Fibroblast of mammary gland (primary cell): ENCODE data around the gene RBKS.
A peak's percentile ranks its signal among the peaks of the same experiment; 100 is the strongest.

Experiments used
- DNase-seq: peaks from one replicate; pipeline ENCODE4 v3.0.0-alpha.2; 2010; ENCODE audit warnings: low read depth
- H3K4me3 ChIP-seq: 2 replicates; pipeline ENCODE4 v1.5.1; 2011; ENCODE audit warnings: low read depth, mild to moderate bottlenecking, low read length, moderate library complexity; ENCODE audit not compliant: control insufficient read depth
- CTCF ChIP-seq: conservative IDR thresholded peaks from 2 replicates; pipeline ENCODE4 v1.5.1; 2011; ENCODE audit warnings: low read depth, low read length, inconsistent platforms; ENCODE audit not compliant: control insufficient read depth, insufficient read depth

The RBKS gene

GRCh38 chr2:27831279-27832050, 58.7 kb downstream of the RBKS start:
- TF ChIP-seq CTCF, result no peak
- peak; percentile 57 for DNase-seq
- H3K4me3 ChIP-seq, result no peak overlapping the region

GRCh38 chr2:27830656-27831055, 59.5 kb downstream of the RBKS start:
- DNase-seq, result no peak
- no peak for TF ChIP-seq CTCF
- no peak overlapping the region for H3K4me3 ChIP-seq

- no peak for DNase-seq
- no peak overlapping the region for H3K4me3 ChIP-seq
- no peak for TF ChIP-seq CTCF
These were observed 60.4 kb downstream of the RBKS start for GRCh38 chr2:27829791-27830190.

GRCh38 chr2:27828305-27828704, 61.9 kb downstream of the RBKS start:
- no peak overlapping the region for H3K4me3 ChIP-seq
- no peak for DNase-seq
- no peak for TF ChIP-seq CTCF

- no peak overlapping the region for H3K4me3 ChIP-seq
- DNase-seq, result no peak
- TF ChIP-seq CTCF, result no peak
These were observed 65.8 kb downstream of the RBKS start for GRCh38 chr2:27824401-27824800.

- H3K4me3 ChIP-seq, result no peak overlapping the region
- DNase-seq, result no peak
- no peak for TF ChIP-seq CTCF
These were observed 66.6 kb downstream of the RBKS start for GRCh38 chr2:27823569-27823968.

GRCh38 chr2:27823135-27823534, 67.1 kb downstream of the RBKS start:
- no peak for DNase-seq
- H3K4me3 ChIP-seq, result no peak overlapping the region
- TF ChIP-seq CTCF, result no peak
